Activated gamma-delta T cell treated with Interleukin-2 at 50 U/mL for 16 hours (primary cell): ENCODE results near the gene A3GALT2.
"Not testable (repeated sequence)": the region's sequence is repeated elsewhere in the genome, so short reads cannot be mapped to it uniquely, and the experiment has no call there.

Experiments
- DNase-seq: peaks from one replicate; pipeline ENCODE4 v3.0.0-alpha.2; 2020

The A3GALT2 gene

DNA sequence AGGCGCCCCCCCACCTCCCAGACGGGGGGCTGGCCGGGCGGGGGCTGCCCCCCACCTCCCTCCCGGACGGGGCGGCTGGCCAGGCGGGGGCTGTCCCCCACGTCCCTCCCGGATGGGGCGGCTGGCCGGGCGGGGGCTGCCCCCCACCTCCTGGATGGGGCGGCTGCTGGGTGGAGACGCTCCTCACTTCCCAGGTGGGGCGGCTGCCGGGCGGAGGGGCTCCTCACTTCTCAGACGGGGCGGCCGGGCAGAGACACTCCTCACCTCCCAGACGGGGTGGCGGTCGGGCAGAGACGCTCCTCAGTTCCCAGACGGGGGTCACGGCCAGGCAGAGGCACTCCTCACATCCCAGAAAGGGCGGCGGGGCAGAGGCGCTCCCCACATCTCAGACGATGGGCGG lies 11.5 kb downstream of the A3GALT2 start:
- DNase-seq = not testable (repeated sequence)

DNA sequence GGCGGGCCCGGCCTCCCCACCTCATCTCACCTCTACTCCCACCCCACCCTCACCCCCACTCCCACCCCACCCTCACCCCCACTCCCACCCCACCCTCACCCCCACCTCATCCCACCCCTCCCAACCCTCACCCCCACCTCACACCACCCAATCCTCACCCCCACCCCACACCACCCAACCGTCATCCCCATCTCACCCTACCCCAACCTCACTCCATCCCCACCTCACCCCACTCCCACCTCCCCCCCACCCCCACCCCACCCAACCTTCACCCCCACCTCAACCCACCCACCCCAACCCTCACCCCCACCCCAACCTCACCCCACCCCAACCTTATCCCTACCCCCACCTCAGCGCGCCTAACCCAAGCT lies 13.4 kb downstream of the A3GALT2 start:
- DNase-seq = no peak

DNA sequence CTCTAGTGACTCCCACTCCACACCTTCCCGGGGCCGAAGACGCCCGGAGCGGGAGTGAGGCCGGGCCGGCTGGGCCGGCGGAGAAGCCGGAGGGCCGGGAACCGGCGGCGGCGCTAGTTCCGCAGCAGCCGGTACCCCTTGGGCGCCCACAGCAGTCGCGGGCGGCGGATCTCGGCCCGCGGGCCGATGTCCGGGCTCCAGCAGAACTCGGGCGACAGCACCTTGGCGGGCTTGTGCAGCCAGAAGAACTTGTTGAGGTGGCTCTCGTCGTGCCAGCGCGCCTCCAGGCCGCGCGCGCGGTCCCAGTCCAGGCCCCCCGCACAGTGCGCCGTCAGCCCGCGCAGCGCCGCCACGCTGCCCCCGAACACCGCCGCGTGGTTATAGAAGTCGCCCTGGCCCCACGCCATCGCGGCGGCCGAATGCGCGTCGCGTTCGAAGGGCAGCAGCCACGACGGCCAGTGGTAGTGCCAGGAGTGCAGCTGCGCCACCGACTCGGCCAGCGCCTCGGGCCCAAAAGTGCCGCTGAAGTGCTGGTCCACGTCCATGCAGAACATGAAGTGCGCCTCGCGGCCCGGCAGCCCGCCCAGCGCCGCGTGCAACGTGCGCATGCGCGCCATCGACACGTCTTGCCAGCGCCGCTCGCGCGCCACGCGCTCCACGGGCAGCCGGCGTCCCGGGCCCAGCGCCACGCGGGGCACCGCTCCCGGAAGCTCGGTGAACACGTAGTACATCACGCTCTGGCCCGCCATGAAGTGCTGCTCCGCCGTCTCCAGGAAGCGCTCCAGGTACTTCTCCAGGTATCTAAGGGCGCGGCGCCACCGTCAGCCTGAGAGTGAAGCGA lies 14.0 kb downstream of the A3GALT2 start:
- DNase-seq = no peak

DNA sequence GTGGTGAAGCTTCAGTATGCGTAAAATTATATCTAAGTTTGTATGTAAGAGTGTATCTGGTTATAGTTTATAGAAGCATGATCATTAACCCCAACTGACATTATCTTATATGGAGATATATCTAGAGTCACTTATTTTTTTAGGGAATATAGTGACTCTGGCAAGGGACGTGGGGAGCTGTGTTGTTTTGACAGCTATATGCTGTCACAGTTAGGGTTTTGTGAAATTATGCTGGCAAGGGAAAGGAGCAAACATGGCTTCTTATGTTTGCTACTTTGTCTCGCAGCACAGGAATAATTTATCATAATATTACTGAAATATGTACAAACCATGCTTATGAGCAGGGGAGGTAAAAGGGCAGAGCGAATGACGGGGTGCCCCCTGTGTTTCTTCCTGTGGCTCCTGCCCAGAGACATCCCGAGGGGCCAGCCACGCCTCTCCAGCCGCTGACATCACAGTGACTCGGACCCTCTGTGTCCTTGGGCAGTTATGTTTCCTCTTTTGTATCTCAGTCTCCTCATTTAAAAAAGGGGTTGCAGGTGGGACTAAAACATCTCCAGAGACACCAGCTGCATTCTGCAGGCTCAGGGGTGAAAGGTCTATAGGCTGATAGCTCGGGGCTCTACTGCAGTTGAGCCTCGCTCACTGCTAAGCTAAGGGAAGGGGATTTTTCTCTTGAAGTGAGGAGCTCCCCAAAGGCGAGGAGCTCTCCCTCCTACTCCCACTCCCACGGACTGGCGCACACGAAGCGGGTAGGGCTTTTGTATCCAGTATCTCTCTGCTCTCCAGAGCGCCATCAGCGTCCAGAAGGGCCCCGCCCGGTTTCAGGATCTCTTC lies 14.9 kb downstream of the A3GALT2 start:
- no peak for DNase-seq

DNA sequence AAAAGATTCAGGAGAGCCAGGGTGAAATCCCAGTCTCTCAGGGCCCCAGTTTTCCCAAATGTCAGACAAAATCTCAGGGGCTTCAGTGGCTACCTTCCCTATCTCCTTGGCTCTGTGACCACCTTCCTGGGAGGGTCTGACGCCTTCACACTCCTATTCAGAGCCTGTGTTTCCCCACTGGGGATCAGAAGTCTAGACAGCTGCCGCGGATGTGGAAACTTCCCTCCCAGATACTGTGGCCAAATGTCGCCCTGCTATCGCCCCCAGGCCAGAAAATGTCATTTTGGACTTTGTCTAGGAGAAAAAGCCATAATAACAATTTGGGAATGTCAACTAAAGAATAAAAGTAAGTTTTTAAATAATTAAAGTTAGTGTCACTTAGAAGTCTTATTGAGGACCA lies 15.9 kb downstream of the A3GALT2 start:
- no peak for DNase-seq

DNA sequence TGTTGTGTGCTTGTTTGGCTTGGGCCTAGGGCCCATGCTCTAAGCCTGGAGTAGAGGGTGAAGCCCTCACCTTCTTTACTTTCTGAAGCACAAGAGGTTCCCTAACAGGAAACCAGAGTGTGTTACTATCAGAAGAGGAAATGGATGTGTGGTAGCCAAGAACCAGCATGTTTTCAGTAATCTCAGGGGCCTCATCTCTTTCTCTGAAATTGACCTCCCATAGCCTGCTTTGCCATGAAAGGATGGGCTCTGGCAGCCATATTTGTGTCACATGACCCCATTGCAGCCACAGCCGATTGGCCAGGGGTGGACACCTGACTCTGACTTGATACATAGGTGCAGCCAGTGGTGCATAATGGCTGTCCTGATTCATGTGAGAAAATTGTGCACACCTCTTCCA lies 18.6 kb downstream of the A3GALT2 start:
- no peak for DNase-seq

DNA sequence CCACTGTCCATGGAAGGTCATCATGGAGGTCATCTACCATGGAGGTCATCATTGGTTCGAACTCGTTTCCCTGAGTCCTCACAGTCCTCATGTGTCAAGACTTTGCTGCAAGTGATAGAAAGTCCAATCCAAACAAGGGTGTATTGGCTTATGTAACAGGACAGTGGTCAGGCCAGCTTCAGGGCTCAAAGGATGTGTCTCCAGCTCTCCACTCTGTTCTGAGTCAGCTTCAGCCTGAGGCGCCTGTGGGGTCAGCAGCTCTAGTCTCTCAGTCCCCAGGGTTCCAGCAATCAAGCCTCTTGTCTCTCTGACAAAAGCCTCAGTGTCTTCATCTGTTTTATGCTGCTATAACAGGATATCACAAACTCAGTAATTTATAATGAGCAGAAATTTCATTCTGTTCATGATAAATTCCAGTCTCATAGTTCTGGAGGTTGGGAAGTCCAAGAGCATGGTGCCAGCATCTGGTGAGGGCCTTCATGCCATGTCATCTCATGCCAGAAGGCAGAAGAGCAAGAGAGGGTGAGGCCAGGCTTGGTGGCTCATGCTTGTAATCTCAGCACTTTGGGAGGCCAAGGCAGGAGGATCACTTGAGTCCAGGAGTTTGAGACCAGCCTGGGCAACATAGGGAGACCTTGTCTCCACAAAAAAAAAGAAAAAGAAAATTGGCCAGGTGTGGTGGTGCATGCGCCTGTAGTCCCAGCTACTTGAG lies 19.5 kb downstream of the A3GALT2 start:
- DNase-seq = no peak

DNA sequence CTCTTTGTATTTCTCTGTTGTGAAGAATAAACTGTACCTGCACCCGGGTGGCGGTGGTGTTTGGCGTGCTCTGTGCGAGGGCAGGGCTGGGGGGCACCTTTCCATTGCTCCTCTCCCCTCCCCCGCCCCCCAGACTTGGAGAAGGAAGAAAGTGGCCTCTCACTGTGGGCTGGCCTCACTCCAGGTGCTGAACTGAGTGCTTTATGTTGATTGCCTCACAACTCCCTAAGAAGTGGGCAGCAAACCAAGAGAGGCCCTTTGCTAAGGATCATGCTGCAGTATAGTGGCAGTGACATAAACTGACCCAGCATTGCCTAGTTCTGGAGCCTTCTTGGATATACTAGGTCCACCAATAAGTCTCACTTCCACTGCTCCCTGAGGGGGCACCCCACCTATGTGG lies 20.2 kb downstream of the A3GALT2 start:
- no peak for DNase-seq

DNA sequence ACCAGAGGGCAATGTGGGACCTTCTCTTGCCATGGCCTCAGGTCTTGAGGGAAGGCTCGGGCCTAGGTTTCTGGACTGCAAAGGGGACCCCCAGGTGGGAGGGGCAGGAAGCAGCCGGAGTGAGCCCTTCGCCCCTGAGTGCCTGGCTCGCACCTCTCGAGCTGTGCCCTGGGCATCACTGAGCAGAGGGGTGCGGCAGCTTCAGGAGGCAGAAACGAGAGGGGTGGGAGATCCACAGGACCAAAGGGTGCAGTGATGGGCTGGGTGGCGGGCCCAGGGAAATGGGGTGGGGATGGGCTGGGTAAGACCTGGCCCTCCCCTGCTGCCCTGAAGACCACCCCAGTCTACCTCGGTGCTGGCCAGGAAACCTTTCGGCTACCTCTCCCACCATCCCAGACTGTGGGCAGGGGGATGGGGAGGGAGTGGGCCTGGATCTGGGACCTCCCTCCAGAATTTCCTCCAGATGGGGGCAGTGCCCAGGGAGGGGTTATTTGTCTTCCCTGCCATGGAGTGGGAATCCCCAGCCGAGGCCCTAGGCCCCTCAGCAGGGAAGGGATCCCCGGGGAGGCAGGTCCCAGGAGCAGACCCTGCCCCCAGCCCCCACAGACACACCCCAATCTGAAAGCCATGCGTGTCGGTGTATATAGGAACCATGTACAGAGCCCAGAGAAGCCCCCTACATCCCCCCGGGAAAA lies 21.3 kb downstream of the A3GALT2 start:
- no peak for DNase-seq

DNA sequence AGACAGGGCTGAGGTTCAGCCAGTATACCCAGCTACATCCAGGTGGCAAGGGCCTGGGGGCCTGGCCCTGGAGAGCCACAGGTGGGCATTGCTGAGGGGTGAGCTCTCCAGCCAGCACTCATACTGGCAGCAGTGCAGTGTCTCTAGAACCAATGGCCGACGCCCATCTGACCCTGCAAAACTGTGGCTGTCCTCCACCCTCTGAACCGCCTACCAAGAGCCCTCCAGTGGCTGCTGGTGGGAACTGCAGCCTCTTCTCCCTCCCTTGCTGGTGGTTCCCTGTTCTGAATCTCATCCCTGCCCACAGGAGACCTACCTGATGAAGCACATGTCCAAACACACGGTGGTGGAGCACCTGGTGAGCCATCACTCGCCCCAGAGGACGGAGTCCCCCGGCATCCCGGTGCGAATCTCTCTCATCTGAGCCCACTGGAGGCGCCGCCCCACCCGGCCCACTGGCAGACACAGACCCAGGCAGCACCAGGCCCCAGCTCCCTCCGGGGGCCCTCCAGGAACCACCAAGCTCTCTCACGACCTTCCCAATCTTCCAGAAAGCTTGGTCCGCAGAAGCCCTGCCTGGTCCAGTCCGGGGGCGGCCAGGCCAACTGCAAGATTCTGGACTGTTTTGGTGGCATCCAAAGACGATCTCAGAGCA lies 22.1 kb downstream of the A3GALT2 start:
- DNase-seq = peak; percentile 52

DNA sequence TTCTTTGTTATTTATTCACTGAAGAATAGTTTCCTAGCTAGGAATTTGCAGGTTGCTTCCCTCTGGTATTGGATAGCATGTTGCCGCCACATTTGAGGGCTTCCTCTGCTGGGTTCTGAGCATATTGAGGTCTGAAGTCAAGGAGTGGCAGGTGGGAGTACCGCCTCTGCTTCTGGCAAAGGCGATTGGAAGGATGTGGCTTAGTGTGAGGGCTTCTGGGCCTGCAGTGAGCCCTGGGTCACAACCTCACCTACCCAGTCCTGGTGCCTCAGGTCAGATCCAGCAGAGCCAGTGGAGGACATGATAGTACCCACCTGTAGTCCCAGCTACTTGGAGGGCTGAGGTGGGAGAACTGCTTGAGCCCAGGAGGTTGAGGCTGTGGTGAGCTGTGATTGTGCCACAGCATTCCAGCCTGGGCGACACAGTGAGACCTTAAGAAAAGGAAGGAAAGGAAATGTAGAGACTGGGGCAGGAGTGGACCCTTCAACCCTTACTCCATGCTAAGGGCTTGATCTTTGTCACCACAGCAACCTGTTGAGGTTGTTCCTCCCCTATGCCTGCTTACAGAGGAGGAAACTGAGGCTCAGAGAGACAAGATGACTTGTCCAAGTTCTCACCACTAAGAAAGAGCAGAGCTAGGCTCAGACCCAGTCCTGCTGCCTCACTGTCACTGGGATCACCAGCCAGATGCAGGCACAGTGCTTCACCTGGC lies 22.8 kb downstream of the A3GALT2 start:
- DNase-seq = no peak

DNA sequence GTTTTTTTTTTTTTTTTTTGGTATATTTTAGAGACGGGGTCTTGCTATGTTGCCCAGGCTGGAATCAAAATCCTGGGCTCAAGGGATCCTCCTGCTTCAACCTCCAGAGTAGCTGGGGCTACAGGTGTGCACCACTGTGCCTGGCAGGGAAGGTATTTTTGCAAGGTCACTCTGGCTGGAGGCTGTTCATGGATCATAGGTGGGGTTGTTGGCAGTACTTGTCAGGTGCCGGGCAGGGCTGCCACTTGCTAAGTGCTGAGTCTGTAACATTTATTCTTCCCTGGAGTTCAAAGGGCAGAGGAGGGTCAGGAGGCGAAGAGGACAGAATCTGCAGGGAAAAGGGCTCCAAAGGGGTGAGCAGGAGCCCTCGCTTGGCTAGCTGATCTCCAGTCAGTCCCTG lies 24.1 kb downstream of the A3GALT2 start:
- DNase-seq = no peak

DNA sequence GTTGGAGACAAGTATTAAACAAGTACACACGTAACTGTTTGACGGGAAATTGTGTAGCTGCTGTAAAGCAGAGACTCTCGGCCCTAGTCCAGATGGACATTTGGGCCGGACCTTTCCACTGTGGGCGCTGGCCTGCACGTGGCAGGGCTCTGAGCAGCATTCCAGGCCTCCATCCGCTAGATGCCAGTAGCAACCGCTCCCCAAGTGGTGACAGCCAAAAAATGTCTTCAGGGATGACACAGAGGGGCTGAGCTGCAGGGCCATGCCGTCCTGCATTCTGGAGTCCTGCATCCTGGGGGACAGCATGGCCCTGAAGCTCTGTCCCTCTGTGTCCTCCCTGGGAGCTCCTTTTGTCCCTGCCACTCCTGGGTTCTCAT lies 24.8 kb downstream of the A3GALT2 start:
- no peak for DNase-seq

DNA sequence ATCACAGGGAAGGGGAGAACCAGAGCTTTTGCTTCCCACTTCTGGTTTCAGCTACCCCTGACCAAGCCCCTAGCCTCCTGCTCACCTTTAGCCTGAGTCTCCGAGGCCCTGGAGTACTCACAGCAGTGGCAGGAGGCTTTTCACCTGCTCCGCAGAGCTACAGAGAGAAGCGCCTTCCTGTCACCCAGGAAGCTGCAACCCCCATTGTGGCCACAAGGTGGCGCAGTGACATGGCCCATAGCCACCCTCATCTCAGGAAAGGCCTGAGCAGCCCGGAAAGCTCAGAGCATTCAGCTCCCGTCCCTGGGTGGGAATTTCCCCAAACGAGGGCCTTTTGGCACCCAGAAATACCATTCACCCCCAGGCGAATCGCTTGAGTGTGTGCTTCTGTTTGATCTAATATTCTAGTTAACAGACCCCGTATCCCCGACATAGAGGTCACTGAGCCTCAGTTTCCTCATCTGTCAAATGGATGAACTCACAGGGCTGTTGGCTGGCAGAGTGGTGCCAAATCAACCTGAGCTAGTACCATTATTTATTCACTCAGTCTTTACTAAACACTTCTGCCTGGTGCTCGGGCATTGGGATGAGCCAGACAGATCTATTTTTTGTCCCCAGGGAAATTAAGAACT lies 25.3 kb downstream of the A3GALT2 start:
- DNase-seq = peak; percentile 91

DNA sequence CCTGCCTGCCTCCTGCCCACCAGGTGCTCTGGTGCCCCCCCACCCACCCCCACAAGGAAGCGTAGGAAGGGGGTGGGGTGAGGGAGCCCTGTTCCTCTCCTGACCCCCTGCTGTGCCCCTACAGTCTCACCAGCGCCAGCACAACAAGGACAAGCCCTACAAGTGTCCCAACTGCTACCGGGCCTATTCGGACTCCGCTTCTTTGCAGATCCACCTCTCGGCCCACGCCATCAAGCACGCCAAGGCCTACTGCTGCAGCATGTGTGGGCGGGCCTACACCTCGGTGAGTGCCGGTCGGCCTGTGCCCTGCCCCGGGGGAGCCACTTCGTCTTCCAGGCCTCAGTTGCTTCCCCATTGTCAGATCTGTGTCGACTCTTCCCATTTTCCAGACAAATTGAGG lies 25.9 kb downstream of the A3GALT2 start:
- DNase-seq = no peak

DNA sequence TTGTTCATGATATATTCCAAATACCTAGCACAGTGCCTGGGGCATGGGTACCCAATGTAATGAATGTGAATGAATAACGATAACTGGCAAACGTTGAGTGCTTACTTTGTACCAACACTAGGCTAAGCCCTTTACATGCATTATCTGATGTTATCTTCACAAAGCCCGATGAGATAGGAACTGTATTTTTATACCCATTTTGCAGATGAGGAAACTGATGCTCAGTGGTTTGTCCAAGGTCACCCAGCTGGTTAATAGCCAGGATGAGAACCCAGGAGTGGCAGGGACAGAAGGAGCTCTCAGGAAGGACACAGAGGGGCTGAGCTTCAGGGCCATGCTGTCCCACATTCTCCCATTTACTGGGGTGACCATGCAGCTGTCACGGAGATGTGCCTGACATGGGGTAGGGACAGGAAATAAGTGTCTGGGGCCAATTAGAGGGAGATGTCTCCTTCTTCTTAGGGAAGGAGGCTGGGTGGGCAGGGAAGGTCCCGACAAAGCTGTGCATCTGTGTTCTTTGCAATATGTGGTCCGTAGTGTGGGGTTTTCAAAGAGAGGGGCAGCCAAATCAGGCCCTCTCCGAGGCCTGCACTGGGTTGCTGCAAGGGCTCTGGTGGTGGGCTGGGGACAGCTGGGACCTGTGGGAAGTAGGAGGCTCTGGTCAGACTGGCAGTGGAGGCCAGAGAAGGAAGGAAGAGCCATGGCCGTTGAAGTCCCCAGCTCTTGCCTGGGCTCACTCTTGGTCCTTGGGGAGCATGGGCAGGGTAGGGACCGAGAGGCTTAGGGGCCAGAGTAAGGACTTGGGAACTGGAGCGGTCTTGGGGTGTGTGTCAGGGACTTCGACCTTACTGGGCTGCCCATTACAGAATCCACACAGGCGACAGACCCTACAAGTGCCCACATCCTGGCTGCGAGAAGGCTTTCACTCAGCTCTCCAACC lies 26.6 kb downstream of the A3GALT2 start:
- DNase-seq = no peak

DNA sequence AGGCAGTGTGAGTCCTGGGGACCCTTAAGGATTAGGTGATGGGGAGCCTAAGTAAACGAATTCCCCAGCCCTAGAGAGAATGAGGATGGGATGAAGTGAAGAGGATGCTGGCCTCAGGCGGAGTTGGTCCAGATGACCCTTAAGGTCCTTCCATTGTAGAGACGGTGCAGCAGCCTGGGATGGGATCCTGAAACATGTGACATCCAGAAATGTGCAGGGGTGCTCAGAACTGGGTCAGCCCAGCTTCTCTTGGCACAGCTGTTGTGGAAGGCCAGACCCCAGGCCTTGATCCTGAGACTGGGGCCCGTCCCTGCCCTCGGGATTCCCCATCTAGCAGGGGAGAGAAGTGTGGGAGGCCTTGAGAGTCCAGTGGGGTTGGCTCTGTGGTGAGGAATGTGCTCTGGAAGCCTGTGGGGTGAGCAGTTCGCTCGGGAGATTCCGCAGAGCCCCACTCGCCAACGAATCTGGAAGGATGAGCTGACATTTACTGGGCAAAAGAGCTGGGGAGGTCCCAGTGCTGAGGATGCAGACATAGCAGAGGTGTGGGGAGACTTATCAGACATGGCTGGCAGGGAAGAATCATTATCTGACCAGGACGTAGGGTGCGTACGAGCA lies 28.1 kb downstream of the A3GALT2 start:
- DNase-seq = no peak

DNA sequence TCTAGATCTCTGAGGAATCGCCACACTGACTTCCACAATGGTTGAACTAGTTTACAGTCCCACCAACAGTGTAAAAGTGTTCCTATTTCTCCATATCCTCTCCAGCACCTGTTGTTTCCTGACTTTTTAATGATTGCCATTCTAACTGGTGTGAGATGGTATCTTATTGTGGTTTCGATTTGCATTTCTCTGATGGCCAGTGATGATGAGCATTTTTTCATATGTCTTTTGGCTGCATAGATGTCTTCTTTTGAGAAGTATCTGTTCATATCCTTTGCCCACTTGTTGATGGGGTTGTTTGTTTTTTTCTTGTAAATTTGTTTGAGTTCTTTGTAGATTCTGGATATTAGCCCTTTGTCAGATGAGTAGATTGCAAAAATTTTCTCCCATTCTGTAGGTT lies 30.3 kb downstream of the A3GALT2 start:
- DNase-seq = not testable (repeated sequence)

DNA sequence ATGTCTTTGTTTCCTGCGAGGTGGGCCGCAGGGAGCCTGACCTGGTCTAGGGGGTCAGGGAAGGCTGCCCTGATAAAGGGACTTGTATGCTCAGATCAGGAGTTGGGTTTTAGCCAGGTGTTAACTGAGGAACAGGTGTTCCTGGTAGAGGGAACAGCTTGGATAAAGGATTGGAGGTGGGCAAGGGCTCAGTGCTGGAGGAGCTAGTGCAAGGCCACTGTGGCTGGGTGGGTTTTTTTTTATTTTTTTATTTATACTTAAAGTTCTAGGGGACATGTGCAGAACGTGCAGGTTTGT lies 31.1 kb downstream of the A3GALT2 start:
- no peak for DNase-seq
